ENCODE data around the gene NFIL3. TPM values are rescaled to one million over a fixed set of nuclear protein-coding genes. Genes with fewer than 3 reads are reported as not detected.

The NFIL3 gene
- total and polyA plus RNA-seq, 2 experiments from 2014 or later, result 4.1 to 7.5 TPM

DNA sequence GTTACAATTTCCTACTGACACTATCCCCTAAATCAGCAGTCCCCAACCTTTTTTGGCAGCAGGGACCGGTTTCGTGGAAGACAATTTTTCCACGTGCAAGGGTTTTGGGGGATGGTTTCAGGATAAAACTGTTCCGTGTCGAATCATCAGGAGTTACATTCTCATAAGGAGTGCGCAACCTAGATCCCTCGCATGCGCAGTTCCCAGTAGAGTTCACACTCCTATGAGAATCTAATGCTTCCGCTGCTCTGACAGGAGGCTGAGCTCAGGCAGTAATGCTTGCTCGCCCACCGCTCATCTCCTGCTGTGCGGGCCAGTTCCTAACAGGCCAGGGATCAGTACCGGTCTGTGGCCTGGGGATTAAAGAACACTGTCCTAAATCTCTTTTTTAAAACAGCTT, 13.2 kb upstream of the NFIL3 start:
- H3K36me3 ChIP-seq (ENCODE audit: insufficient read depth), result no peaks in the 10 kb centered on the region
- H3K27me3 ChIP-seq (ENCODE audit: insufficient read depth), result no peaks in the 10 kb centered on the region
- no peaks in the 10 kb centered on the region for H3K36me3 Mint-ChIP-seq (ENCODE audit: low read depth)
- TF ChIP-seq, protein P1, sequence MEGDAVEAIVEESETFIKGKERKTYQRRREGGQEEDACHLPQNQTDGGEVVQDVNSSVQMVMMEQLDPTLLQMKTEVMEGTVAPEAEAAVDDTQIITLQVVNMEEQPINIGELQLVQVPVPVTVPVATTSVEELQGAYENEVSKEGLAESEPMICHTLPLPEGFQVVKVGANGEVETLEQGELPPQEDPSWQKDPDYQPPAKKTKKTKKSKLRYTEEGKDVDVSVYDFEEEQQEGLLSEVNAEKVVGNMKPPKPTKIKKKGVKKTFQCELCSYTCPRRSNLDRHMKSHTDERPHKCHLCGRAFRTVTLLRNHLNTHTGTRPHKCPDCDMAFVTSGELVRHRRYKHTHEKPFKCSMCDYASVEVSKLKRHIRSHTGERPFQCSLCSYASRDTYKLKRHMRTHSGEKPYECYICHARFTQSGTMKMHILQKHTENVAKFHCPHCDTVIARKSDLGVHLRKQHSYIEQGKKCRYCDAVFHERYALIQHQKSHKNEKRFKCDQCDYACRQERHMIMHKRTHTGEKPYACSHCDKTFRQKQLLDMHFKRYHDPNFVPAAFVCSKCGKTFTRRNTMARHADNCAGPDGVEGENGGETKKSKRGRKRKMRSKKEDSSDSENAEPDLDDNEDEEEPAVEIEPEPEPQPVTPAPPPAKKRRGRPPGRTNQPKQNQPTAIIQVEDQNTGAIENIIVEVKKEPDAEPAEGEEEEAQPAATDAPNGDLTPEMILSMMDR (conservative IDR thresholded peaks at IDR 0.05; ENCODE audit: low read depth in 2 of 2), result no peak
- no peak overlapping the region for H3K27ac ChIP-seq (ENCODE audit: low read depth)
- H3K27me3 Mint-ChIP-seq (ENCODE audit: insufficient read depth, low read depth, poor library complexity), result peaks cover 2% of the 10 kb centered on the region
- H3K79me2 ChIP-seq (replicated peaks; ENCODE audit: insufficient read depth), result no peaks in the 10 kb centered on the region
- H3K4me3 ChIP-seq, result no peak overlapping the region
- no peak overlapping the region for H3K4me2 ChIP-seq
- H3F3A ChIP-seq (replicated peaks; ENCODE audit: low read depth), result no peaks in the 10 kb centered on the region
- H3K4me1 ChIP-seq (ENCODE audit: insufficient read depth), result no peaks in the 10 kb centered on the region
- H3K9me3 Mint-ChIP-seq, result no peaks in the 10 kb centered on the region
- H2AFZ ChIP-seq, result no peak overlapping the region
- H3K4me3 Mint-ChIP-seq, result no peak overlapping the region
- no peak overlapping the region for H3K27ac Mint-ChIP-seq
- ATAC-seq (peak; percentile 62), DNase-seq (ENCODE audit: low spot score) (no peak)
- H3K4me1 Mint-ChIP-seq, result no peaks in the 10 kb centered on the region
- H4K20me1 ChIP-seq (replicated peaks; ENCODE audit: insufficient read depth), result no peaks in the 10 kb centered on the region
- no peaks in the 10 kb centered on the region for H3K9me2 ChIP-seq (ENCODE audit: insufficient read depth)

DNA sequence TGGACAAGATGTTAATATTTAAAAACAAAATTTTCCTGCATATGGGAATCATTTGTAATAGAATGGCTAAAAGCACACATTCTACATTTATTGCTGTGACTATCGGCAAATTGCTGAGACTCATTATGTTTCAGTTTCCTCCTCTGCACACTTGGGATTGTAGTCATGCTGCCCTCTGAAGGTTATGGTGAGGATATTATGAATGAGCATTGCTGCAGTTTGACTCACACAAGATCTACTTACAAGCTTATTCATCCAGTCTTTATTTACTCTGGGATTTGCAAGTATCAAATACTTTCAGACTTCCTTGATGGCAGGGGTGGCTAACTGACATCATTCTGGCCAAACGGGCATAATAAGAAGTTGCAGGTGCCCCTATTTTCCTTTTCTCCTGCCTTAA, 9.5 kb upstream of the NFIL3 start:
- DNase-seq (ENCODE audit: low spot score), result no peak

DNA sequence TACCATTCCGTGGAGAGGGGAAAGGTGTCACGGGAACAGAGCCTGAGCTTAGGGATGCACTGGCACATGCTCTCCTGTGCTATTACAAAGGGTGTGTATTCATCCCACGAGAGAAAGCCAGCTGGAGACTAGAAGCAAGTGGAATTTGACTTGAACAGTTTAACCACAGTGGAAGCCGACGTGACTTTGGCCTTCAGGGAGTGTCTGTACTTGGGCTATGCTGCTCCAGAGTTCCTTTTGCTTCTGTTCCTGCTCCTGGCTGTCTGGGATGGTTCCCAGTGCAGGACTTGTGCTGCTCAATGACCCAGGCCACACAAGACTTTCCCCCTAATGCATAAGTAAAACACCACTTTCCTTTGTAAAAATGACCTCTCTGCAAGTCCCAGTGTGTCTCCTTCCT, 7.9 kb upstream of the NFIL3 start:
- Histone ChIP-seq H3K4me1 (ENCODE audit: insufficient read depth) (no peaks in the 10 kb centered on the region), H3K79me2 (replicated peaks; ENCODE audit: insufficient read depth) (no peaks in the 10 kb centered on the region), H3F3A (replicated peaks; ENCODE audit: low read depth) (no peaks in the 10 kb centered on the region), H4K20me1 (replicated peaks; ENCODE audit: insufficient read depth) (no peaks in the 10 kb centered on the region), H2AFZ (no peak overlapping the region), H3K4me3 (no peak overlapping the region), H3K36me3 (ENCODE audit: insufficient read depth) (no peaks in the 10 kb centered on the region), H3K9me2 (ENCODE audit: insufficient read depth) (no peaks in the 10 kb centered on the region), H3K27me3 (ENCODE audit: insufficient read depth) (no peaks in the 10 kb centered on the region), H3K4me2 (no peak overlapping the region), H3K27ac (ENCODE audit: low read depth) (no peak overlapping the region)
- H3K36me3 Mint-ChIP-seq (ENCODE audit: low read depth), result no peaks in the 10 kb centered on the region
- H3K27ac Mint-ChIP-seq, result no peak overlapping the region
- DNase-seq (ENCODE audit: low spot score) (no peak), ATAC-seq (no peak)
- TF ChIP-seq POLR2AphosphoS5 (IDR thresholded peaks at IDR 0.05; ENCODE audit: low read depth) (no peak), EZH2 (IDR thresholded peaks at IDR 0.05; ENCODE audit: low read depth, unreplicated experiment) (no peak), ZNF331 (CRISPR knock-in tag; IDR thresholded peaks at IDR 0.05; ENCODE audit: low read depth) (no peak)
- TF ChIP-seq, protein P1 (conservative IDR thresholded peaks at IDR 0.05; ENCODE audit: low read depth in 2 of 2), result no peak
- H3K4me3 Mint-ChIP-seq, result no peak overlapping the region
- H3K9me3 Mint-ChIP-seq, result no peaks in the 10 kb centered on the region
- no peaks in the 10 kb centered on the region for H3K4me1 Mint-ChIP-seq
- peaks cover 9% of the 10 kb centered on the region for H3K27me3 Mint-ChIP-seq (ENCODE audit: insufficient read depth, low read depth, poor library complexity)

More for the DNA sequence above, 9.5 kb upstream of the NFIL3 start:
- Histone ChIP-seq H3K4me3 (no peak overlapping the region), H3K27me3 (ENCODE audit: insufficient read depth) (no peaks in the 10 kb centered on the region), H3K4me2 (no peak overlapping the region), H2AFZ (no peak overlapping the region), H3F3A (replicated peaks; ENCODE audit: low read depth) (no peaks in the 10 kb centered on the region), H3K36me3 (ENCODE audit: insufficient read depth) (no peaks in the 10 kb centered on the region), H3K4me1 (ENCODE audit: insufficient read depth) (no peaks in the 10 kb centered on the region), H3K9me2 (ENCODE audit: insufficient read depth) (no peaks in the 10 kb centered on the region), H3K27ac (ENCODE audit: low read depth) (no peak overlapping the region), H3K79me2 (replicated peaks; ENCODE audit: insufficient read depth) (no peaks in the 10 kb centered on the region), H4K20me1 (replicated peaks; ENCODE audit: insufficient read depth) (no peaks in the 10 kb centered on the region)
- no peaks in the 10 kb centered on the region for H3K36me3 Mint-ChIP-seq (ENCODE audit: low read depth)
- H3K4me1 Mint-ChIP-seq, result no peaks in the 10 kb centered on the region
- H3K4me3 Mint-ChIP-seq, result no peak overlapping the region
- H3K27ac Mint-ChIP-seq, result no peak overlapping the region
- TF ChIP-seq, protein P1 (conservative IDR thresholded peaks at IDR 0.05; ENCODE audit: low read depth in 2 of 2), result peak; percentile 19 to 41; a peak in 2 of 4 replicates
- no peak for TF ChIP-seq ZNF114 (CRISPR knock-in tag; IDR thresholded peaks at IDR 0.05)
- TF ChIP-seq CREB1 (CRISPR knock-in tag; IDR thresholded peaks at IDR 0.05; ENCODE audit: low read depth), result no peak
- peaks cover 6% of the 10 kb centered on the region for H3K27me3 Mint-ChIP-seq (ENCODE audit: insufficient read depth, low read depth, poor library complexity)
- ATAC-seq, result no peak
- no peaks in the 10 kb centered on the region for H3K9me3 Mint-ChIP-seq

All from GM23338 (cell line).